ENCODE results near the gene EEA1. TPM values are rescaled to one million over a fixed set of nuclear protein-coding genes. Genes with fewer than 3 reads are reported as not detected.

The EEA1 gene
- total and polyA plus RNA-seq, 2 of the 4 experiments (the other 2 are of a cell fraction): 4.6 to 12.5 TPM

GRCh38 chr12:92845329-92845728, 83.8 kb downstream of the EEA1 start:
- H3K9me3 ChIP-seq (ENCODE audit: control insufficient read depth, insufficient read depth, low read length): peaks cover 3% of the 10 kb centered on the region; the same call in 1 of the 2 replicates
- DNase-seq (no peak), ATAC-seq (ENCODE audit: low read depth) (no peak)
- H3K4ac ChIP-seq (ENCODE audit: low read depth, low read length): no peak overlapping the region
- intact Hi-C loops (cut with micrococcal nuclease) (no loop called here), dilution Hi-C loops (cut with HindIII; ENCODE audit: low sequenced_read_pairs, unreplicated experiment) (no loop called here), in situ Hi-C loops (cut with MboI; ENCODE audit: low sequenced_read_pairs) (no loop called here)
- no peaks in the 10 kb centered on the region for H4K20me1 ChIP-seq (ENCODE audit: insufficient read depth, low read length)
- H3K4me2 ChIP-seq (ENCODE audit: low read depth, low read length): no peak overlapping the region
- H4K5ac ChIP-seq (ENCODE audit: low read depth, low read length): no peak overlapping the region
- H2BK15ac ChIP-seq (ENCODE audit: low read depth, low read length): no peak overlapping the region
- no peak overlapping the region for H4K91ac ChIP-seq (ENCODE audit: insufficient read depth, low read depth, low read length)
- H3K4me1 ChIP-seq (ENCODE audit: control insufficient read depth, insufficient read depth, low read length): no peaks in the 10 kb centered on the region
- no CpG with 5 or more reads among the region's 3 CpGs for WGBS, 2 experiments (ENCODE audit: extremely low coverage in 2 of 2, insufficient read length in 1 of 2)
- no peak overlapping the region for H3K14ac ChIP-seq (replicated peaks; ENCODE audit: low read depth, low read length)
- H2AFZ ChIP-seq (replicated peaks; ENCODE audit: low read length, poor library complexity): no peak overlapping the region
- H2BK120ac ChIP-seq (ENCODE audit: low read depth, low read length): no peak overlapping the region
- H3K9me1 ChIP-seq (ENCODE audit: insufficient read depth, low read length): 0 out of 2 replicates have a peak, but pooled peaks cover 3% of the 10 kb centered on the region
- no peak overlapping the region for H2BK20ac ChIP-seq (ENCODE audit: low read depth, low read length)
- H3K9ac ChIP-seq (ENCODE audit: low read depth, low read length): no peak overlapping the region
- ChIA-PET CTCF (interaction anchor here (0.7 kb wide), 1 partner anchor 12 kb away, joined by 3 read pairs; no protein-coding TSS in a partner anchor), POLR2A (ENCODE audit: unreplicated experiment) (no interaction called here)
- H3K79me1 ChIP-seq (ENCODE audit: low read depth in 1 of 2, low read length in 2 of 2): peaks cover 3 to 13% of the 10 kb centered on the region in 2 experiments; a peak in 3 of 4 replicates
- H3K56ac ChIP-seq (ENCODE audit: extremely low read depth, insufficient read depth, low read length): no peak overlapping the region
- H3K36me3 ChIP-seq (ENCODE audit: control insufficient read depth, insufficient read depth, low read length): peaks cover 13% of the 10 kb centered on the region
- no peak overlapping the region for H3K27ac ChIP-seq (ENCODE audit: insufficient read depth, low read length)
- no peak overlapping the region for H4K8ac ChIP-seq (ENCODE audit: low read depth in 2 of 2, low read length in 2 of 2)
- no peak overlapping the region for H2AK5ac ChIP-seq (ENCODE audit: low read depth, low read length)
- no TSS peak for BruUV-seq (replicated peaks)
- no peak for TF ChIP-seq POLR2A (IDR thresholded peaks at IDR 0.05; ENCODE audit: low read depth, low read length)
- TF ChIP-seq CHD1 (IDR thresholded peaks at IDR 0.05; ENCODE audit: low read depth, low read length): no peak
- no peak for TF ChIP-seq USF2 (IDR thresholded peaks at IDR 0.05; ENCODE audit: low read depth, low read length)
- no peak overlapping the region for H3K4me3 ChIP-seq (ENCODE audit: insufficient read depth, low read depth, low read length)
- H3K18ac ChIP-seq (ENCODE audit: low read depth, low read length): no peak overlapping the region
- H3K23ac ChIP-seq (ENCODE audit: low read depth, low read length): no peak overlapping the region
- no peak overlapping the region for H2BK5ac ChIP-seq (ENCODE audit: low read depth, low read length, poor library complexity, severe bottlenecking)
- H3K27me3 ChIP-seq (ENCODE audit: control insufficient read depth, insufficient read depth, low read length): no peaks in the 10 kb centered on the region
- no peak overlapping the region for H2AK9ac ChIP-seq (replicated peaks; ENCODE audit: low read depth, low read length, poor library complexity)
